ENCODE results near the gene ZSWIM7. TPM values are rescaled to one million over a fixed set of nuclear protein-coding genes. Genes with fewer than 3 reads are reported as not detected.

ZSWIM7 gene
- total and polyA plus RNA-seq, 8 donors: 6.6 to 30.6 (median 12.0) TPM

GRCh38 chr17:15957608-15958307 is 41.7 kb downstream of the ZSWIM7 start:
- no peaks in the 10 kb centered on the region for H3K4me1 ChIP-seq
- no peak for FAIRE-seq
- WGBS, 2 donors: 68 to 77% methylated on average over 17 to 18 of the region's 19 CpGs
- H3K4me3 ChIP-seq: no peak overlapping the region
- no peaks in the 10 kb centered on the region for H3K27me3 ChIP-seq
- ATAC-seq: peak; percentile 71 to 92 (median 86)
- H3K36me3 ChIP-seq: no peaks in the 10 kb centered on the region
- peak in 4 of 6 donors; percentile 46 to 63 (median 59) for DNase-seq
- no peak for TF ChIP-seq CTCF (IDR thresholded peaks at IDR 0.05)
- no peak overlapping the region for H3K27ac ChIP-seq
- intact Hi-C loops (cut with DNase I): no loop called here
- H3K9me3 ChIP-seq: no peaks in the 10 kb centered on the region

GRCh38 chr17:15957206-15957605 is 42.3 kb downstream of the ZSWIM7 start:
- no peak for DNase-seq
- WGBS, 2 donors: 66 to 72% methylated on average over 6 of the region's 6 CpGs
- peak in 1 of 4 donors; percentile 37 for ATAC-seq
- no peaks in the 10 kb centered on the region for H3K4me1 ChIP-seq
- H3K27me3 ChIP-seq: no peaks in the 10 kb centered on the region
- H3K36me3 ChIP-seq: no peaks in the 10 kb centered on the region
- no peak for FAIRE-seq
- no peak overlapping the region for H3K27ac ChIP-seq
- intact Hi-C loops (cut with DNase I): no loop called here
- no peak overlapping the region for H3K4me3 ChIP-seq
- no peaks in the 10 kb centered on the region for H3K9me3 ChIP-seq
- TF ChIP-seq CTCF (IDR thresholded peaks at IDR 0.05): no peak

GRCh38 chr17:15955793-15956541 is 43.5 kb downstream of the ZSWIM7 start:
- H3K36me3 ChIP-seq: no peaks in the 10 kb centered on the region
- H3K4me3 ChIP-seq: no peak overlapping the region
- WGBS, 2 donors: 75 to 84% methylated on average over 14 of the region's 14 CpGs
- intact Hi-C loops (cut with DNase I): no loop called here
- TF ChIP-seq CTCF (IDR thresholded peaks at IDR 0.05): no peak
- H3K27ac ChIP-seq: no peak overlapping the region
- no peaks in the 10 kb centered on the region for H3K9me3 ChIP-seq
- DNase-seq (no peak), FAIRE-seq (no peak), ATAC-seq (no peak)
- no peaks in the 10 kb centered on the region for H3K4me1 ChIP-seq
- H3K27me3 ChIP-seq: no peaks in the 10 kb centered on the region

- FAIRE-seq (no peak), DNase-seq (no peak), ATAC-seq (no peak)
- no peaks in the 10 kb centered on the region for H3K27me3 ChIP-seq
- TF ChIP-seq CTCF (IDR thresholded peaks at IDR 0.05): no peak
- no peak overlapping the region for H3K27ac ChIP-seq
- WGBS, 2 donors: 64 to 71% methylated on average over 5 of the region's 5 CpGs
- H3K4me3 ChIP-seq: no peak overlapping the region
- intact Hi-C loops (cut with DNase I): no loop called here
- no peaks in the 10 kb centered on the region for H3K4me1 ChIP-seq
- no peaks in the 10 kb centered on the region for H3K9me3 ChIP-seq
- no peaks in the 10 kb centered on the region for H3K36me3 ChIP-seq
These were observed 45.3 kb downstream of the ZSWIM7 start for GRCh38 chr17:15954222-15954621.
